Neural cell (in vitro differentiated cells): ENCODE results near the gene TPSB2.

Experiments used
- EP300 ChIP-seq: fragments of 450-650 bp; conservative IDR thresholded peaks from 2 replicates; pipeline ENCODE4 v1.6.1; 2014; ENCODE audit warnings: antibody characterized with exemption, mild to moderate bottlenecking, moderate library complexity; ENCODE audit not compliant: poor library complexity, severe bottlenecking
- EZH2 ChIP-seq: fragments of 200-600, 300-800 bp; shearing (Covaris generic), sonication (generic); IDR thresholded peaks from 2 replicates; pipeline ENCODE4 v1.6.1; 2014; ENCODE audit warnings: antibody characterized with exemption, low read length, borderline replicate concordance, mild to moderate bottlenecking; ENCODE audit not compliant: insufficient read depth, poor library complexity, severe bottlenecking
- SMC3 ChIP-seq: fragments of 450-650 bp; conservative IDR thresholded peaks from 2 replicates; pipeline ENCODE4 v1.6.1; 2014; ENCODE audit warnings: antibody characterized with exemption, mild to moderate bottlenecking, moderate library complexity; ENCODE audit not compliant: poor library complexity
- TF ChIP-seq, protein P1 (sequence below): fragments of 450-650 bp; IDR thresholded peaks from 2 replicates; pipeline ENCODE4 v1.5.1; 2014; ENCODE audit warnings: antibody characterized with exemption, mild to moderate bottlenecking, moderate library complexity; ENCODE audit not compliant: poor library complexity, severe bottlenecking
- TF ChIP-seq, protein P2 (sequence below): IDR thresholded peaks from 2 replicates; pipeline ENCODE4 v1.6.1; 2012; ENCODE audit warnings: borderline replicate concordance

DNA sequence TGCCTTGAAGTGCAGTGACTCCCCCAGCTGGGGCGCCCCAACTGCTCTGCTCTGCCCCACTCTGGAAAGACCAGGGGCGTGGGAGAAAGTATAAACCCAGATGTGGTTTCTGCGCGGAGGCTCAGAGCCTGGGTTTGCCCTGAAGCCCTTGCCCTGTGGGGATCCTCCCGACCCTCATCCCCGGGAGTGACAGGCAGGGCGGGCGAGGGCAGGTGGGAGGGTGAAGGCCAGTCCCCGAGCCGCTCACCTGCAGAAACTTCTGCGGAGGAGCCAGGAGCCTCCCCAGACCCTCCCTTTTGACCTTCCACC lies 29.7 kb upstream of the TPSB2 start:
- TF ChIP-seq, protein P1, sequence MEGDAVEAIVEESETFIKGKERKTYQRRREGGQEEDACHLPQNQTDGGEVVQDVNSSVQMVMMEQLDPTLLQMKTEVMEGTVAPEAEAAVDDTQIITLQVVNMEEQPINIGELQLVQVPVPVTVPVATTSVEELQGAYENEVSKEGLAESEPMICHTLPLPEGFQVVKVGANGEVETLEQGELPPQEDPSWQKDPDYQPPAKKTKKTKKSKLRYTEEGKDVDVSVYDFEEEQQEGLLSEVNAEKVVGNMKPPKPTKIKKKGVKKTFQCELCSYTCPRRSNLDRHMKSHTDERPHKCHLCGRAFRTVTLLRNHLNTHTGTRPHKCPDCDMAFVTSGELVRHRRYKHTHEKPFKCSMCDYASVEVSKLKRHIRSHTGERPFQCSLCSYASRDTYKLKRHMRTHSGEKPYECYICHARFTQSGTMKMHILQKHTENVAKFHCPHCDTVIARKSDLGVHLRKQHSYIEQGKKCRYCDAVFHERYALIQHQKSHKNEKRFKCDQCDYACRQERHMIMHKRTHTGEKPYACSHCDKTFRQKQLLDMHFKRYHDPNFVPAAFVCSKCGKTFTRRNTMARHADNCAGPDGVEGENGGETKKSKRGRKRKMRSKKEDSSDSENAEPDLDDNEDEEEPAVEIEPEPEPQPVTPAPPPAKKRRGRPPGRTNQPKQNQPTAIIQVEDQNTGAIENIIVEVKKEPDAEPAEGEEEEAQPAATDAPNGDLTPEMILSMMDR, result no peak
- TF ChIP-seq, protein P2, sequence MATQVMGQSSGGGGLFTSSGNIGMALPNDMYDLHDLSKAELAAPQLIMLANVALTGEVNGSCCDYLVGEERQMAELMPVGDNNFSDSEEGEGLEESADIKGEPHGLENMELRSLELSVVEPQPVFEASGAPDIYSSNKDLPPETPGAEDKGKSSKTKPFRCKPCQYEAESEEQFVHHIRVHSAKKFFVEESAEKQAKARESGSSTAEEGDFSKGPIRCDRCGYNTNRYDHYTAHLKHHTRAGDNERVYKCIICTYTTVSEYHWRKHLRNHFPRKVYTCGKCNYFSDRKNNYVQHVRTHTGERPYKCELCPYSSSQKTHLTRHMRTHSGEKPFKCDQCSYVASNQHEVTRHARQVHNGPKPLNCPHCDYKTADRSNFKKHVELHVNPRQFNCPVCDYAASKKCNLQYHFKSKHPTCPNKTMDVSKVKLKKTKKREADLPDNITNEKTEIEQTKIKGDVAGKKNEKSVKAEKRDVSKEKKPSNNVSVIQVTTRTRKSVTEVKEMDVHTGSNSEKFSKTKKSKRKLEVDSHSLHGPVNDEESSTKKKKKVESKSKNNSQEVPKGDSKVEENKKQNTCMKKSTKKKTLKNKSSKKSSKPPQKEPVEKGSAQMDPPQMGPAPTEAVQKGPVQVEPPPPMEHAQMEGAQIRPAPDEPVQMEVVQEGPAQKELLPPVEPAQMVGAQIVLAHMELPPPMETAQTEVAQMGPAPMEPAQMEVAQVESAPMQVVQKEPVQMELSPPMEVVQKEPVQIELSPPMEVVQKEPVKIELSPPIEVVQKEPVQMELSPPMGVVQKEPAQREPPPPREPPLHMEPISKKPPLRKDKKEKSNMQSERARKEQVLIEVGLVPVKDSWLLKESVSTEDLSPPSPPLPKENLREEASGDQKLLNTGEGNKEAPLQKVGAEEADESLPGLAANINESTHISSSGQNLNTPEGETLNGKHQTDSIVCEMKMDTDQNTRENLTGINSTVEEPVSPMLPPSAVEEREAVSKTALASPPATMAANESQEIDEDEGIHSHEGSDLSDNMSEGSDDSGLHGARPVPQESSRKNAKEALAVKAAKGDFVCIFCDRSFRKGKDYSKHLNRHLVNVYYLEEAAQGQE, result no peak
- TF ChIP-seq EZH2 (no peak), SMC3 (no peak), EP300 (no peak)
